Adrenal gland (tissue), 5 donors: Measurements from ENCODE around the gene CACNB3.

Experiments used
- POLR2A ChIP-seq, 2 donors: fragments of 450-650 bp; IDR thresholded peaks; one replicate each; pipeline ENCODE4 v1.6.1; 2017; ENCODE audit warnings: antibody characterized with exemption in 2 of 2, mild to moderate bottlenecking in 2 of 2, moderate library complexity in 1 of 2
- TF ChIP-seq, protein P1 (sequence below), 6 experiments: fragments of 450-650 bp in 4 of 6; fragments of 200-600 bp in 2 of 6; sonication (generic) in 1 of 6; IDR thresholded peaks; 1 replicate in 5 of 6; 2 replicates in 1 of 6; pipeline versions ENCODE4 v1.5.1 to v1.8.0; 2016 to 2021; ENCODE audit warnings: antibody characterized with exemption in 6 of 6, mild to moderate bottlenecking in 2 of 6, moderate library complexity in 1 of 6
- donor health status: DM: no; HTN: no; CAD: no.

DNA sequence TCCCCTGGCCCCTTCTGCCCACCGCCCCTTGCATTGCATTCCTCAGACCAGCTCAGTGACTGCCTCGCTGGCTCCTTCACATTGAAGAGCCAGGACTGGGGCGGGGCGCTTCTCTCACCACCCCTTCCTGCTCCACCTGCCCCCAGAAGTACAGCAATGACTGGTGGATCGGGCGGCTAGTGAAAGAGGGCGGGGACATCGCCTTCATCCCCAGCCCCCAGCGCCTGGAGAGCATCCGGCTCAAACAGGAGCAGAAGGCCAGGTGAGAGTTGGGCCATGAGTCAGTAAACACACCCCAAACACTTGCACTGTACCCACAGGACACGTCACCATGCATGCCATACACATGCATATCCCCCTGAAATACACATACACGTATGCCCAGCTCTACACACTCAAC lies 5.8 kb downstream of the CACNB3 start:
- TF ChIP-seq, protein P1, sequence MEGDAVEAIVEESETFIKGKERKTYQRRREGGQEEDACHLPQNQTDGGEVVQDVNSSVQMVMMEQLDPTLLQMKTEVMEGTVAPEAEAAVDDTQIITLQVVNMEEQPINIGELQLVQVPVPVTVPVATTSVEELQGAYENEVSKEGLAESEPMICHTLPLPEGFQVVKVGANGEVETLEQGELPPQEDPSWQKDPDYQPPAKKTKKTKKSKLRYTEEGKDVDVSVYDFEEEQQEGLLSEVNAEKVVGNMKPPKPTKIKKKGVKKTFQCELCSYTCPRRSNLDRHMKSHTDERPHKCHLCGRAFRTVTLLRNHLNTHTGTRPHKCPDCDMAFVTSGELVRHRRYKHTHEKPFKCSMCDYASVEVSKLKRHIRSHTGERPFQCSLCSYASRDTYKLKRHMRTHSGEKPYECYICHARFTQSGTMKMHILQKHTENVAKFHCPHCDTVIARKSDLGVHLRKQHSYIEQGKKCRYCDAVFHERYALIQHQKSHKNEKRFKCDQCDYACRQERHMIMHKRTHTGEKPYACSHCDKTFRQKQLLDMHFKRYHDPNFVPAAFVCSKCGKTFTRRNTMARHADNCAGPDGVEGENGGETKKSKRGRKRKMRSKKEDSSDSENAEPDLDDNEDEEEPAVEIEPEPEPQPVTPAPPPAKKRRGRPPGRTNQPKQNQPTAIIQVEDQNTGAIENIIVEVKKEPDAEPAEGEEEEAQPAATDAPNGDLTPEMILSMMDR (IDR thresholded peaks at IDR 0.05) = no peak
- TF ChIP-seq POLR2A (IDR thresholded peaks at IDR 0.05) = no peak
